Measurements from ENCODE around the gene OLFML1. TPM values are rescaled to one million over a fixed set of nuclear protein-coding genes. Genes with fewer than 3 reads are reported as not detected.

OLFML1 gene
- total and polyA plus RNA-seq, 2 of the 13 experiments (the other 11 are each of a cell fraction or from before 2014, with no cell fraction given) = 0.89 to 0.90 TPM

DNA sequence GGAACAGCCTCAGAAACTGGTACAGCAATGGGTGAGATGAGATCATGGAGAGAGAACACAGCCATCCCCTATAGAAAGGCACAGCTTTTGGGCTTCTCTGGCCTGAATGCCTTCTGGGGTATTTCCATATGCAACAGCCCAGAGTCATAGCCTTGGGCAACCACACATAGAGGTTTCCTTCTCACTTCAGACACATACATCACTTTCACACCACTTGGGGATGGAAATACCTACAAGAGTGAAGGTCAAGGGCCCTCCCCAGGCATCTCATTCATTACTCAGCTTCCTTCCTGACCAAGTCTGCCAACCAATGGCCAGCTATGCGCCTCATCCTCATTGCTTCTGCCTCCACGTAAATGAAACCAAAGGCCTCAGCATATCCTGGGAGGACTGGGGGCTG is 17.7 kb upstream of the OLFML1 start:
- H3K27me3 ChIP-seq (ENCODE audit: control insufficient read depth in 1 of 2, insufficient read depth in 2 of 2, low read length in 2 of 2) = no peaks in the 10 kb centered on the region; a peak in 2 of 5 replicates
- CTCF ChIA-PET (ENCODE audit: low intra/inter-chr PET ratio, low total read pairs) = no interaction called here
- in situ Hi-C loops (cut with HindIII; ENCODE audit: extremely low pct_ligation_motif_present, low pct_unique_long_range_greater_than_20kb) (no loop called here), intact Hi-C loops (cut with micrococcal nuclease; ENCODE audit: unreplicated experiment) (no loop called here)
- no peak overlapping the region for H3K4me2 ChIP-seq (ENCODE audit: low read depth, low read length)
- FAIRE-seq = no peak
- no peaks in the 10 kb centered on the region for H3K79me2 ChIP-seq (ENCODE audit: insufficient read depth, low read length)
- no peak overlapping the region for H3K4me3 ChIP-seq (replicated peaks in 1 of 3; ENCODE audit: insufficient read depth in 1 of 3, low read depth in 2 of 3, low read length in 3 of 3)
- no peaks in the 10 kb centered on the region for H3K4me1 ChIP-seq (ENCODE audit: insufficient read depth, low read length)
- H4K20me1 ChIP-seq (ENCODE audit: insufficient read depth, low read length) = no peaks in the 10 kb centered on the region
- ATAC-seq = no peak
- 0% methylated on average over 2 of the region's 2 CpGs for WGBS (ENCODE audit: low lambda C conversion rate)
- DNase-seq (ENCODE audit: low spot score) = no peak
- no peak overlapping the region for H3K27ac ChIP-seq (ENCODE audit: extremely low read length, insufficient read depth, low read length)
- TF ChIP-seq, protein P1, sequence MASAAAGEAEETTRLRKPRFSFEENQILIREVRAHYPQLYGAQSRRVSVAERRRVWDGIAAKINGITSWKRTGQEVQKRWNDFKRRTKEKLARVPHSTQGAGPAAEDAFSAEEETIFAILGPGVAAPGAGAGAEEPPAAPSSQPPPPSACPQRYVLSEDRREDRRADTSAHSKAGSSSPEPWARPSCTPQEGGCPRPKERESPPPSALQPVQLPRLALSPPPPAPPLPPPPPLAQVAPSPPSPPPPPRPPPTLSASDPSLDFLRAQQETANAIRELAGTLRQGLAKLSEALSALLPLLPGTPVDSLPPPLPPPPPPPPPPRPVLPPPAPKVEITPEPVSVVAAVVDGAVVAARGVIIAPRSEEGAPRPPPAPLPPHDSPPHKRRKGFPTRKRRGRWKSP (CRISPR knock-in tag; IDR thresholded peaks at IDR 0.05) = no peak
- no peak for TF ChIP-seq ZNF543 (CRISPR knock-in tag; IDR thresholded peaks at IDR 0.05)
- H3K9ac ChIP-seq (ENCODE audit: insufficient read depth, low read depth, low read length) = no peak overlapping the region
- POLR2A ChIA-PET = no interaction called here
- H3K36me3 ChIP-seq (replicated peaks in 1 of 2; ENCODE audit: control insufficient read depth in 1 of 2, insufficient read depth in 2 of 2, low read length in 2 of 2) = no peaks in the 10 kb centered on the region
- no peaks in the 10 kb centered on the region for H3K9me3 ChIP-seq (ENCODE audit: low read length)
- BruUV-seq (replicated peaks) = no TSS peak
- H2AFZ ChIP-seq (ENCODE audit: low read length) = no peak overlapping the region

DNA sequence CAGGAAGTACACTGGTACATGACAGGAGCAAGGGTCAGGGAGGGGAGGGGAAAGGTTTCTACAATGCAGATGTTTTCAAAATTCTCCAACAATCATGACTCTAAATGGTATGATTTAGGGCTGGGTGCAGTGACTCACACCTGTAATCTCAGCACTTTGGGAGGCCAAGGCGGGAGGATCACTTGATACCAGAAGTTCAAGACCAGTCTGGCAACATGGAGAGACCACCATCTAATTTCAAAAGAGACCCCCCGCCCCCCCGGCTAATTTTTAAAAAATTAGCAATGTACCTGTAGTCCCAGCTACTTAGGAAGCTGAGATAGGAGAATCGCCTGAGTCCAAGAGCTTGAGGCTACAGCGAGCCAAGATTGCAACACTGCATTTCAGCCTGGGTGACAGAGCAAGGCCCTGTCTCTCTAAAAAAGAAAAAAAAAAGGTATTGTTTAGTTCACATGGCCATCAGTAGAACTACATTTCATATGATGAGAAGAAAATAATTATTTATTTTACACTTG is 15.9 kb upstream of the OLFML1 start:
- POLR2A ChIA-PET = no interaction called here
- H3K79me2 ChIP-seq (ENCODE audit: insufficient read depth, low read length) = no peaks in the 10 kb centered on the region
- ATAC-seq (no peak), DNase-seq (ENCODE audit: low spot score) (no peak), FAIRE-seq (no peak)
- no peaks in the 10 kb centered on the region for H3K36me3 ChIP-seq (replicated peaks in 1 of 2; ENCODE audit: control insufficient read depth in 1 of 2, insufficient read depth in 2 of 2, low read length in 2 of 2)
- intact Hi-C loops (cut with micrococcal nuclease; ENCODE audit: unreplicated experiment) (no loop called here), in situ Hi-C loops (cut with HindIII; ENCODE audit: extremely low pct_ligation_motif_present, low pct_unique_long_range_greater_than_20kb) (no loop called here)
- 24% methylated on average over 5 of the region's 5 CpGs for WGBS (ENCODE audit: low lambda C conversion rate)
- no TSS peak for BruUV-seq (replicated peaks)
- no peaks in the 10 kb centered on the region; a peak in 1 of 5 replicates for H3K27me3 ChIP-seq (ENCODE audit: control insufficient read depth in 1 of 2, insufficient read depth in 2 of 2, low read length in 2 of 2)
- H2AFZ ChIP-seq (ENCODE audit: low read length) = no peak overlapping the region
- no peaks in the 10 kb centered on the region for H3K4me1 ChIP-seq (ENCODE audit: insufficient read depth, low read length)
- no peak overlapping the region for H3K4me2 ChIP-seq (ENCODE audit: low read depth, low read length)
- H4K20me1 ChIP-seq (ENCODE audit: insufficient read depth, low read length) = no peaks in the 10 kb centered on the region
- CTCF ChIA-PET (ENCODE audit: low intra/inter-chr PET ratio, low total read pairs) = interaction anchor here (0.6 kb wide), 1 partner anchor 80 kb away, joined by 3 read pairs; no protein-coding TSS in a partner anchor
- H3K9me3 ChIP-seq (ENCODE audit: low read length) = no peaks in the 10 kb centered on the region
- H3K27ac ChIP-seq (ENCODE audit: extremely low read length, insufficient read depth, low read length) = no peak overlapping the region
- no peak overlapping the region for H3K9ac ChIP-seq (ENCODE audit: insufficient read depth, low read depth, low read length)
- H3K4me3 ChIP-seq (replicated peaks in 1 of 3; ENCODE audit: insufficient read depth in 1 of 3, low read depth in 2 of 3, low read length in 3 of 3) = no peak overlapping the region
- TF ChIP-seq ZNF24 (IDR thresholded peaks at IDR 0.05) (no peak), ZNF572 (CRISPR knock-in tag; IDR thresholded peaks at IDR 0.05) (no peak), RBM39 (IDR thresholded peaks at IDR 0.05; ENCODE audit: low read depth, low read length, poor library complexity, severe bottlenecking) (no peak), NFYB (CRISPR knock-in tag; IDR thresholded peaks at IDR 0.05) (no peak), ELF4 (CRISPR knock-in tag; IDR thresholded peaks at IDR 0.05; ENCODE audit: borderline replicate concordance) (no peak), ZNF607 (CRISPR knock-in tag; IDR thresholded peaks at IDR 0.05; ENCODE audit: borderline replicate concordance) (no peak)
- TF ChIP-seq, protein P2, sequence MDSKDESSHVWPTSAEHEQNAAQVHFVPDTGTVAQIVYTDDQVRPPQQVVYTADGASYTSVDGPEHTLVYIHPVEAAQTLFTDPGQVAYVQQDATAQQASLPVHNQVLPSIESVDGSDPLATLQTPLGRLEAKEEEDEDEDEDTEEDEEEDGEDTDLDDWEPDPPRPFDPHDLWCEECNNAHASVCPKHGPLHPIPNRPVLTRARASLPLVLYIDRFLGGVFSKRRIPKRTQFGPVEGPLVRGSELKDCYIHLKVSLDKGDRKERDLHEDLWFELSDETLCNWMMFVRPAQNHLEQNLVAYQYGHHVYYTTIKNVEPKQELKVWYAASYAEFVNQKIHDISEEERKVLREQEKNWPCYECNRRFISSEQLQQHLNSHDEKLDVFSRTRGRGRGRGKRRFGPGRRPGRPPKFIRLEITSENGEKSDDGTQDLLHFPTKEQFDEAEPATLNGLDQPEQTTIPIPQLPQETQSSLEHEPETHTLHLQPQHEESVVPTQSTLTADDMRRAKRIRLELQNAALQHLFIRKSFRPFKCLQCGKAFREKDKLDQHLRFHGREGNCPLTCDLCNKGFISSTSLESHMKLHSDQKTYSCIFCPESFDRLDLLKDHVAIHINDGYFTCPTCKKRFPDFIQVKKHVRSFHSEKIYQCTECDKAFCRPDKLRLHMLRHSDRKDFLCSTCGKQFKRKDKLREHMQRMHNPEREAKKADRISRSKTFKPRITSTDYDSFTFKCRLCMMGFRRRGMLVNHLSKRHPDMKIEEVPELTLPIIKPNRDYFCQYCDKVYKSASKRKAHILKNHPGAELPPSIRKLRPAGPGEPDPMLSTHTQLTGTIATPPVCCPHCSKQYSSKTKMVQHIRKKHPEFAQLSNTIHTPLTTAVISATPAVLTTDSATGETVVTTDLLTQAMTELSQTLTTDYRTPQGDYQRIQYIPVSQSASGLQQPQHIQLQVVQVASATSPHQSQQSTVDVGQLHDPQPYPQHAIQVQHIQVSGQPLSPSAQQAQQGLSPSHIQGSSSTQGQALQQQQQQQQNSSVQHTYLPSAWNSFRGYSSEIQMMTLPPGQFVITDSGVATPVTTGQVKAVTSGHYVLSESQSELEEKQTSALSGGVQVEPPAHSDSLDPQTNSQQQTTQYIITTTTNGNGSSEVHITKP (CRISPR knock-in tag; IDR thresholded peaks at IDR 0.05; ENCODE audit: low read depth) = no peak
- TF ChIP-seq, protein P3, sequence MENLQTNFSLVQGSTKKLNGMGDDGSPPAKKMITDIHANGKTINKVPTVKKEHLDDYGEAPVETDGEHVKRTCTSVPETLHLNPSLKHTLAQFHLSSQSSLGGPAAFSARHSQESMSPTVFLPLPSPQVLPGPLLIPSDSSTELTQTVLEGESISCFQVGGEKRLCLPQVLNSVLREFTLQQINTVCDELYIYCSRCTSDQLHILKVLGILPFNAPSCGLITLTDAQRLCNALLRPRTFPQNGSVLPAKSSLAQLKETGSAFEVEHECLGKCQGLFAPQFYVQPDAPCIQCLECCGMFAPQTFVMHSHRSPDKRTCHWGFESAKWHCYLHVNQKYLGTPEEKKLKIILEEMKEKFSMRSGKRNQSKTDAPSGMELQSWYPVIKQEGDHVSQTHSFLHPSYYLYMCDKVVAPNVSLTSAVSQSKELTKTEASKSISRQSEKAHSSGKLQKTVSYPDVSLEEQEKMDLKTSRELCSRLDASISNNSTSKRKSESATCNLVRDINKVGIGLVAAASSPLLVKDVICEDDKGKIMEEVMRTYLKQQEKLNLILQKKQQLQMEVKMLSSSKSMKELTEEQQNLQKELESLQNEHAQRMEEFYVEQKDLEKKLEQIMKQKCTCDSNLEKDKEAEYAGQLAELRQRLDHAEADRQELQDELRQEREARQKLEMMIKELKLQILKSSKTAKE (CRISPR knock-in tag; IDR thresholded peaks at IDR 0.05; ENCODE audit: borderline replicate concordance) = no peak
- TF ChIP-seq, protein P4, sequence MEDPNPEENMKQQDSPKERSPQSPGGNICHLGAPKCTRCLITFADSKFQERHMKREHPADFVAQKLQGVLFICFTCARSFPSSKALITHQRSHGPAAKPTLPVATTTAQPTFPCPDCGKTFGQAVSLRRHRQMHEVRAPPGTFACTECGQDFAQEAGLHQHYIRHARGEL (CRISPR knock-in tag; IDR thresholded peaks at IDR 0.05) = no peak

Measured in HepG2 (cell line).